ENCODE measurements around the gene ZNF132. TPM values are rescaled to one million over a fixed set of nuclear protein-coding genes. Genes with fewer than 3 reads are reported as not detected.
"Not testable (repeated sequence)": the region's sequence is repeated elsewhere in the genome, so short reads cannot be mapped to it uniquely, and the experiment has no call there.

Gene ZNF132
- total RNA-seq, 1 donor from 2014 or later = 3.5 TPM

DNA sequence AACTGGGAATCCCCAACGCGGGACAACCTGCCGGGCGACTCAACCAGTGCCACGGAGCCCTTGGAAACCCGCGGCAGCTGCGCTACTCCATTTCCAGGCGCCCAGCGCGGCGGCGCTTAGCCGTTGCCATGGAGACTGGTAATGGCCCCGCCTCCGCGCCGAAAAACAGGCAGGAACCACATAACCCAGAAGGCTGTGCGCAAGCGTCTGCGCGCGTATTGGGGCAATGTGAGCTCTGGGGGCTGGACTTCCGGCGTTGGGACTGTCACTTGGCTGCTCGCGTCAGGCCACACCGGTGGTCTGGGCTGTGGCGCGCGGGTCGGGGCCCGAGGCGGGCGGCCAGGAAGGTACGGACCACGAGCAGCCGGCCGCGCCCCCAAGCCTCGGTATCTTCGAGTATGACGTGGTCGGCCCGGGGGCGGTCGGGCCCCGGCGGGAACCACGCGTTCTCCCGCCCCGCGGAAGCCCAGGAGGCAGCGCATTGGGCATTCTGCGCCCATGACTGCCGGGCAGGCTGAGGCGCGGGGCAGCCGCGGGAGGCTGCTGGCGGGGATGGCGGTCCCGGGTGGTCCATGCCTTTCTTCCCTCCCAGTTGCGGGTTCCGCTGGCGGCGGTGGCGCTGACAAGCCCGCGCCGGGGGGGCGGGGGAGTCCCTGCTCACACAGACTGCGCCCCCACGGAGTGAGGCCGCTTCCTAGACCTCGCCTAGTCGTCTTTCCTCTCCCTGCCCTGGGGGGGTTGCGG is 11.6 kb upstream of the ZNF132 start, which contains the start of gene ZNF324B:
TSS of gene ZNF324B (plus strand) at position 265 of the 744 bp plus-strand sequence. CDS start 2,080 bp downstream, outside the sequence.
- TF ChIP-seq, protein P1, sequence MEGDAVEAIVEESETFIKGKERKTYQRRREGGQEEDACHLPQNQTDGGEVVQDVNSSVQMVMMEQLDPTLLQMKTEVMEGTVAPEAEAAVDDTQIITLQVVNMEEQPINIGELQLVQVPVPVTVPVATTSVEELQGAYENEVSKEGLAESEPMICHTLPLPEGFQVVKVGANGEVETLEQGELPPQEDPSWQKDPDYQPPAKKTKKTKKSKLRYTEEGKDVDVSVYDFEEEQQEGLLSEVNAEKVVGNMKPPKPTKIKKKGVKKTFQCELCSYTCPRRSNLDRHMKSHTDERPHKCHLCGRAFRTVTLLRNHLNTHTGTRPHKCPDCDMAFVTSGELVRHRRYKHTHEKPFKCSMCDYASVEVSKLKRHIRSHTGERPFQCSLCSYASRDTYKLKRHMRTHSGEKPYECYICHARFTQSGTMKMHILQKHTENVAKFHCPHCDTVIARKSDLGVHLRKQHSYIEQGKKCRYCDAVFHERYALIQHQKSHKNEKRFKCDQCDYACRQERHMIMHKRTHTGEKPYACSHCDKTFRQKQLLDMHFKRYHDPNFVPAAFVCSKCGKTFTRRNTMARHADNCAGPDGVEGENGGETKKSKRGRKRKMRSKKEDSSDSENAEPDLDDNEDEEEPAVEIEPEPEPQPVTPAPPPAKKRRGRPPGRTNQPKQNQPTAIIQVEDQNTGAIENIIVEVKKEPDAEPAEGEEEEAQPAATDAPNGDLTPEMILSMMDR (IDR thresholded peaks at IDR 0.05; ENCODE audit: unreplicated experiment) = no peak
- Mint-ChIP-seq H3K27ac (peak within 1 kb of the TSS; percentile 94), H3K36me3 (ENCODE audit: insufficient read depth) (peaks cover 4% of the 10 kb centered on the region), H3K4me1 (ENCODE audit: low read depth) (peaks cover 8% of the 10 kb centered on the region), H3K9me3 (ENCODE audit: low read depth) (peaks cover 8% of the 10 kb centered on the region), H3K4me3 (ENCODE audit: low read depth) (peak within 1 kb of the TSS; percentile 90), H3K27me3 (peaks cover 23% of the 10 kb centered on the region)
- DNase-seq (ENCODE audit: low spot score, unreplicated experiment) = peak; percentile 93

DNA sequence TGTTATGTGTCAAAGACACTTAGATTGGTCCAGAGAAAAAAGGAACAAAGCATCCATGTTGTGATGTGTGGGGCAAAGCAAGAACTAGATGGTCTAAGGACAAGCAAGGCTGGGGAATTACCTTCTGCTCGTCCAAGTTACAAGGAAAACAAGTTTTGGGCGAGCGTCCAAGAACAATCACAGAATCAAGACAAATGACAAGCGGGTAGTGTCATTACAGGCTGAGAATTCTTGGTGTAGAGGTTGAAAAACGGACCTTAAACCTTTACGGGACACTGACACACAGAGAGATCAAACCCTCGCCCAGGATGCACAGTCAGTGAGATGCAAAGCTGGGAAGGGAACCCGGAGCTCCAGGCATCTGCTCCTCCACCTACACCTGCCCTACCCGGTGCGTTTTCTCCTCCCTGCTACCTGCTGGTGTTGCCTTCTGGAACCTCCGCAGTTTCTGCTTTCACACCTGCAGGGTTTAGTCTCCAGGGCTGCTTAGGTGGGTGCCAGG is 11.0 kb upstream of the ZNF132 start:
- H3K36me3 Mint-ChIP-seq (ENCODE audit: insufficient read depth) = peaks cover 4% of the 10 kb centered on the region
- DNase-seq (ENCODE audit: low spot score, unreplicated experiment) = no peak
- H3K27ac Mint-ChIP-seq = peak overlapping the region; percentile 94
- TF ChIP-seq, protein P1 (IDR thresholded peaks at IDR 0.05; ENCODE audit: unreplicated experiment) = no peak
- H3K4me1 Mint-ChIP-seq (ENCODE audit: low read depth) = peaks cover 8% of the 10 kb centered on the region
- peaks cover 26% of the 10 kb centered on the region for H3K27me3 Mint-ChIP-seq
- peak overlapping the region; percentile 90 for H3K4me3 Mint-ChIP-seq (ENCODE audit: low read depth)
- H3K9me3 Mint-ChIP-seq (ENCODE audit: low read depth) = peaks cover 8% of the 10 kb centered on the region

DNA sequence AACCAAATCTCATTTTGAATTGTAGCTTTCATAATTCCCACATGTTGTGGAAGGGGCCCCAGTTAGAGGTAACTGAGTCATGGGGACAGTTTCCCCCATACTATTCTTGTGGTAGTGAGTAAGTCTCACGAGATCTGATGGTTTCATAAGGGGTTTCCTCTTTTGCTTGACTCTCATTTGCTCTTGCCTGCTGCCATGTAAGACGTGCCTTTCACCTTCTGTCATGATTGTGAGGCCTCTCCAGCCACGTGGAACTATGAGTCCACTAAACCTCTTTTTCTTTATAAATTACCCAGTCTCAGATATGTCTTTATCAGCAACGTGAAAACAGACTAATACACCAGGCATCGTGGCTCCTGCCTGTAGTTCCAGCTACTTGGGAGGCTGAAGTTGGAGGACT is 10.0 kb upstream of the ZNF132 start:
- H3K9me3 Mint-ChIP-seq (ENCODE audit: low read depth); H3K36me3 Mint-ChIP-seq (ENCODE audit: insufficient read depth); H3K4me1 Mint-ChIP-seq (ENCODE audit: low read depth); DNase-seq (ENCODE audit: low spot score, unreplicated experiment); H3K27ac Mint-ChIP-seq: not testable (repeated sequence)
- Mint-ChIP-seq H3K27me3 (peaks cover 29% of the 10 kb centered on the region), H3K4me3 (ENCODE audit: low read depth) (peak overlapping the region; percentile 11)

DNA sequence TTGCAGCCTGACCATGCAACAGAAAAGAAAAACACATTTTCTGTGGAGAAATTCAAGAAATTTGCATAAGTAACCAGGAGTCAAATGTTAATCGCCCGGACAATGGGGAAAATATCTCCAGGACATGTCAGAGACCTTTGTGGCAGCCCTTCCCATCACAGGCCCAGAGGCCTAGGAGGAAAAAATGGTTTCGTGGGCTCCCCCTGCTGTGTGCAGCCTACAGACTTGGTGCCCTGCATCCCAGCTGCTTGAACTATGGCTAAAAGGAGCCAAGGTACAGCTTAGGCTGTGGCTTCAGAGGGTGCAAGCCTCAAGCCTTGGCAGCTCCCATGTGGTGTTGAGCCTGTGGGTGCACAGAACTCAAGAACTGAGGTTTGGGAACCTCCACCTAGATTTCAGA is 8.9 kb upstream of the ZNF132 start:
- H3K36me3 Mint-ChIP-seq (ENCODE audit: insufficient read depth); H3K4me1 Mint-ChIP-seq (ENCODE audit: low read depth); DNase-seq (ENCODE audit: low spot score, unreplicated experiment); H3K4me3 Mint-ChIP-seq (ENCODE audit: low read depth); H3K9me3 Mint-ChIP-seq (ENCODE audit: low read depth); H3K27ac Mint-ChIP-seq: not testable (repeated sequence)
- peaks cover 40% of the 10 kb centered on the region for H3K27me3 Mint-ChIP-seq

DNA sequence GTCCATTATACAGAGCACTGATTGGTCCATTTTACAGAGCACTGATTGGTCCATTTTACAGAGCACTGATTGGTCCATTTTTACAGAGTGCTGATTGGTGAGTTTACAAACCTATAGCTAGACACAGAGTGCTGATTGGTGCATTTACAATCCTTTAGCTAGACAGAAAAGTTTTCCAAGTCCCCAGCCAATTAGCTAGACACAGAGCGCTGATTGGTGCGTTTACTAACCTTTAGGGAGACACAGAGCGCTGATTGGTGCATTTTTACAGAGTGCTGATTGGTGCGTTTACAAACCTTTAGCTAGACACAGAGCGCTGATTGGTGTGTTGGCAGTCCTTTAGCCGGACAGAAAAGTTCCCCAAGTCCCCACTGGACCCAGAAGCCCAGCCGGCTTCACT is 3.0 kb upstream of the ZNF132 start:
- not testable (repeated sequence) for DNase-seq (ENCODE audit: low spot score, unreplicated experiment); H3K4me3 Mint-ChIP-seq (ENCODE audit: low read depth); H3K4me1 Mint-ChIP-seq (ENCODE audit: low read depth); H3K27ac Mint-ChIP-seq
- H3K36me3 Mint-ChIP-seq (ENCODE audit: insufficient read depth) = peaks cover 18% of the 10 kb centered on the region
- H3K9me3 Mint-ChIP-seq (ENCODE audit: low read depth) = peaks cover 29% of the 10 kb centered on the region
- H3K27me3 Mint-ChIP-seq = peaks cover 41% of the 10 kb centered on the region

DNA sequence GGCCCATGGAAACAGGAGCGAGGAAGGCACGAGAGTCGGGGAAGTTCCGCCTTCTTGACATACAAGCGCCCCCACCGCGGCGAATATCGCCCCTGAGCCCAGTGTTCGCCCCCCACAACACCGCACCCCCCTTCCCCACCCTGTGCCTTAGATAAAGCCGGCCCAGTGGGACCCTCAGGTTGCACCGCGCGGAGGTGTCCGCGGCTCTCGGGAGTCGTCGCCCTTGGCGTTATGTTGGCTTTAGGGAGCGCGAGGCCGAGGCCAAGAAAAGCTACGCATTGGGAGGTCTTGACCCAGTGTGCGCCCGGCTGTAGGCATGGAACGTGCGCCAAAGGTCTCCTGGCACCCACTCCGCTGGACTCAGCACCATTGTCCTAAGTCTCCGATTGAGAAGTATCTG is 603 bp upstream of the ZNF132 start:
- DNase-seq (ENCODE audit: low spot score, unreplicated experiment) = no peak
- H3K36me3 Mint-ChIP-seq (ENCODE audit: insufficient read depth) = peaks cover 33% of the 10 kb centered on the region
- TF ChIP-seq, protein P1 (IDR thresholded peaks at IDR 0.05; ENCODE audit: unreplicated experiment) = no peak
- H3K4me3 Mint-ChIP-seq (ENCODE audit: low read depth) = peak overlapping the region; percentile 81
- peaks cover 3% of the 10 kb centered on the region for H3K4me1 Mint-ChIP-seq (ENCODE audit: low read depth)
- H3K27ac Mint-ChIP-seq = peak overlapping the region; percentile 84
- H3K9me3 Mint-ChIP-seq (ENCODE audit: low read depth) = peaks cover 39% of the 10 kb centered on the region
- H3K27me3 Mint-ChIP-seq = peaks cover 31% of the 10 kb centered on the region

DNA sequence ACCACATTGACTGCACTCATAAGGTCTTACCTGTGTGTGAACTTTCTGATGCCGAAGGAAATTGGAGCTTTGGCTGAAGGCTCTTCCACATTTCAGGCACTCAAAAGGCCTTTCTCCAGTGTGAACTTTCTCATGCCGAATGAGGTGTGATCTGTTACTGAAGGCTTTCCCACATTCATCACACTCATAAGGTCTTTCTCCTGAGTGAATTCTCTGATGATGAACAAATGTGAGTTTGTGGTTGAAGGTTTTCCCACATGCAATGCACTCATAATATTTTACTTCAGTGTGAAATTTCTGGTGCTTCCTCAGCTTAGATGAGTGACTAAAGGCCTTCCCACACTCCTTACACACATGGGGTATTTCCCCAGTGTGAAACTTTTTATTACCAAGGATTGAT is 5.7 kb downstream of the ZNF132 start:
- TF ChIP-seq, protein P1 (IDR thresholded peaks at IDR 0.05; ENCODE audit: unreplicated experiment) = no peak
- DNase-seq (ENCODE audit: low spot score, unreplicated experiment) = no peak
- peak overlapping the region; percentile 41 for H3K27ac Mint-ChIP-seq
- peaks cover 77% of the 10 kb centered on the region for H3K36me3 Mint-ChIP-seq (ENCODE audit: insufficient read depth)
- no peak overlapping the region for H3K4me3 Mint-ChIP-seq (ENCODE audit: low read depth)
- H3K27me3 Mint-ChIP-seq = no peaks in the 10 kb centered on the region
- H3K4me1 Mint-ChIP-seq (ENCODE audit: low read depth) = no peaks in the 10 kb centered on the region
- peaks cover 52% of the 10 kb centered on the region for H3K9me3 Mint-ChIP-seq (ENCODE audit: low read depth)
